Heart right ventricle (tissue), 16 donors: Measurements from ENCODE around the gene CNRIP1. TPM values are rescaled to one million over a fixed set of nuclear protein-coding genes. Genes with fewer than 3 reads are reported as not detected.

Experiments used
- ATAC-seq, 8 donors: fragments of 200-7000 bp; cut with Tn5 transposase; one replicate each; pipeline ENCODE4 v1.9.1; 2020; ENCODE audit warnings: mild to moderate bottlenecking in 8 of 8, moderate library complexity in 8 of 8, moderate number of reproducible peaks in 1 of 8
- DNase-seq, 2 donors: peaks; one replicate each; pipeline ENCODE4 v3.0.0-alpha.2; 2020
- H3K27ac ChIP-seq, 10 donors: fragments of 200-600 bp; sonication (generic) in 2 of 10; one replicate each; pipeline versions ENCODE4 v1.5.0 to v1.8.0; 2020 to 2022; ENCODE audit warnings: mild to moderate bottlenecking in 3 of 10
- H3K27me3 ChIP-seq, 7 donors: fragments of 200-600 bp; one replicate each; pipeline ENCODE4 v1.8.0; 2021 to 2022; ENCODE audit warnings: mild to moderate bottlenecking in 2 of 7
- H3K36me3 ChIP-seq, 9 donors: fragments of 200-600 bp; sonication (generic) in 1 of 9; one replicate each; pipeline versions ENCODE4 v1.5.0 to v1.8.0; 2020 to 2022; ENCODE audit warnings: mild to moderate bottlenecking in 2 of 9
- H3K4me1 ChIP-seq, 9 donors: fragments of 200-600 bp; sonication (generic) in 1 of 9; one replicate each; pipeline versions ENCODE4 v1.5.0 to v1.8.0; 2020 to 2022; ENCODE audit warnings: mild to moderate bottlenecking in 4 of 9
- H3K4me3 ChIP-seq, 10 donors: fragments of 200-600 bp; sonication (generic) in 2 of 10; one replicate each; pipeline versions ENCODE4 v1.5.0 to v1.8.0; 2020 to 2022; ENCODE audit warnings: mild to moderate bottlenecking in 7 of 10, moderate library complexity in 2 of 10
- H3K9me3 ChIP-seq, 11 donors: fragments of 200-600 bp in 10 of 11; sonication (generic) in 2 of 11; one replicate each; pipeline versions ENCODE4 v1.5.0 to v1.8.0; 2013 to 2022; ENCODE audit warnings: mild to moderate bottlenecking in 2 of 11, control low read depth in 1 of 11, moderate library complexity in 1 of 11
- WGBS, 2 donors: extraction: QIAGEN DNeasy Blood & Tissue Kit; methylation state at CpG; one replicate each; pipeline ENCODE4 v1.1.7; 2013; ENCODE audit warnings: inconsistent platforms in 1 of 2; 5-methylcytosine and 5-hydroxymethylcytosine counted together
- intact Hi-C, 10 donors: fragments of 100-400 bp; cut with DNase I; formaldehyde crosslinking; loops; one replicate each; pipeline versions ENCODE4 v1.11.1 to v1.14.2; 2022
- polyA plus RNA-seq, 2 donors: library from polyadenylated mRNA; stranded (reverse); fragments of 200-250 nt; gene quantifications; one replicate each; pipeline ENCODE4 v1.2.3, GENCODE V29; 2013
- total RNA-seq, 10 donors: library from RNA; stranded (reverse); fragmentation: NEBNext Ultra II Directional in 3 of 10; extraction: Animal tissue kit (Norgen Biotek cat#: 25700) in 3 of 10; gene quantifications; one replicate each; pipeline versions ENCODE4 v1.2.1 to v1.2.4, GENCODE V29; 2021 to 2023
- TF ChIP-seq, protein P1 (sequence below), 9 donors: fragments of 200-600 bp; sonication (generic) in 2 of 9; IDR thresholded peaks; one replicate each; pipeline versions ENCODE4 v1.5.0 to v1.8.0; 2021 to 2022; ENCODE audit warnings: antibody characterized with exemption in 9 of 9, mild to moderate bottlenecking in 5 of 9, moderate library complexity in 1 of 9
- donor health status: Arrhythmogenic right ventricular cardiomyopathy.
- donor health status: ischemic (EF 13 %, LVEDD 7.1; RV severe dilation, severe dysfunction).
- donor health status: healthy with polysubstance abuse.
- donor health status: DM: no; HTN: yes; CAD: no.
- donor health status: DM: no; HTN: no; CAD: no.
- donor health status: ischemic (EF 25% LVEDD 6.9; RV normal size, moderate dysfunction).
- donor health status: ischemic (EF 25% LVEDD 5.7; RV mildly dilated, moderate dysfunction).
- donor health status: healthy.
- donor health status: DM: yes; HTN: yes; CAD: no.
- donor health status: Ischemic cardiomyopathy.
- donor health status: ischemic (EF 35%, LVEDD 5.7; RV mildly dilated, moderate dysfunction).
- donor health status: nonischemic (EF 11% LVEDD 7.7; RV severe dilation, severe dysfunction).
- donor health status: DM: yes; HTN: yes; CAD: no.
- donor health status: PGD.
- donor health status: ischemic (EF 29% LVEDD 5.4; RV normal size, mild dysfunction).
- donor health status: nonischemic (EF 23%, LVEDD 6.1; RV moderate dilation, normal function).

CNRIP1 gene
- total and polyA plus RNA-seq, 12 donors = 4.8 to 13.4 (median 8.9) TPM

DNA sequence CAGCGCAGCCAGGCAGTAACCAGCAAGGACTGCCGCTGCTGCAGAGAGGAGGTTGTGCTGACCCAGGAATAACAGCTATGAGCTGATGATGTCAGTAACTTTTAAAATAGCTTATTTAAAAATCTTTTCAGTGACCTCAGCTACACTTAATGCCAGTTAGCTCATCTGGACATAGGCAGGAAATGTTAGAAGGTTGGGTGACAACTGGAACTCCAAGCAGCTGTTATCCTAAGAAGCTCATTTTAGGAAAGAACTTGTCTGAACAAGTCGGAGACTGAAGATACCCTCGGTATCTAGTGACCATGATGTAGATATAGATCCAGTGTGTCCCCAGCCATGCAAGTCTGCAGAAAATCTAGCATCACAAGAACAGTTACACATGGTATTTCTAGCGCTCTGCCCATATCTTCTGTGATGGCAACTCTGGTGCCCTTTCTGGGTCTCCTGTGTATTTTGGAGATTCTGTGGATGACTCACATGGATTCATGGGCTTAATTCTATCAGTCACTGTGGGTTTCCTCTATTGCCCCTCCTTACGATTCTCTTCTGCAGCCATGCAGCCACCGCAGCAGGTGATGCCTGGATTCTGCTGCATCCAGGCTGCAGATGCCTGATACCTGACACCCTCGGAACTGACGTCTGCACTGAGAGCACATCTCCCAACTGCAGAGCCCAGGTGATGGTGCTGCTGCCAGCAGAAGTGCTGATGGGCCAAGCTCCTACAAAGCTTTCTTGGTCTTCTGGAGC lies 25.6 kb upstream of the CNRIP1 start:
- no peak overlapping the region for H3K27ac ChIP-seq
- peaks cover 0 to 15% (median 9%) of the 10 kb centered on the region in 7 donors for H3K27me3 ChIP-seq
- no peak overlapping the region for H3K4me3 ChIP-seq
- peaks cover 0 to 6% (median 0%) of the 10 kb centered on the region in 11 donors for H3K9me3 ChIP-seq
- peaks cover 0 to 16% (median 0%) of the 10 kb centered on the region in 9 donors for H3K4me1 ChIP-seq
- 78 to 81% methylated on average over 9 of the region's 9 CpGs for WGBS, 2 donors
- no peaks in the 10 kb centered on the region for H3K36me3 ChIP-seq
- DNase-seq (no peak), ATAC-seq (no peak)
- intact Hi-C loops = no loop called here
- TF ChIP-seq, protein P1, sequence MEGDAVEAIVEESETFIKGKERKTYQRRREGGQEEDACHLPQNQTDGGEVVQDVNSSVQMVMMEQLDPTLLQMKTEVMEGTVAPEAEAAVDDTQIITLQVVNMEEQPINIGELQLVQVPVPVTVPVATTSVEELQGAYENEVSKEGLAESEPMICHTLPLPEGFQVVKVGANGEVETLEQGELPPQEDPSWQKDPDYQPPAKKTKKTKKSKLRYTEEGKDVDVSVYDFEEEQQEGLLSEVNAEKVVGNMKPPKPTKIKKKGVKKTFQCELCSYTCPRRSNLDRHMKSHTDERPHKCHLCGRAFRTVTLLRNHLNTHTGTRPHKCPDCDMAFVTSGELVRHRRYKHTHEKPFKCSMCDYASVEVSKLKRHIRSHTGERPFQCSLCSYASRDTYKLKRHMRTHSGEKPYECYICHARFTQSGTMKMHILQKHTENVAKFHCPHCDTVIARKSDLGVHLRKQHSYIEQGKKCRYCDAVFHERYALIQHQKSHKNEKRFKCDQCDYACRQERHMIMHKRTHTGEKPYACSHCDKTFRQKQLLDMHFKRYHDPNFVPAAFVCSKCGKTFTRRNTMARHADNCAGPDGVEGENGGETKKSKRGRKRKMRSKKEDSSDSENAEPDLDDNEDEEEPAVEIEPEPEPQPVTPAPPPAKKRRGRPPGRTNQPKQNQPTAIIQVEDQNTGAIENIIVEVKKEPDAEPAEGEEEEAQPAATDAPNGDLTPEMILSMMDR (IDR thresholded peaks at IDR 0.05) = no peak

DNA sequence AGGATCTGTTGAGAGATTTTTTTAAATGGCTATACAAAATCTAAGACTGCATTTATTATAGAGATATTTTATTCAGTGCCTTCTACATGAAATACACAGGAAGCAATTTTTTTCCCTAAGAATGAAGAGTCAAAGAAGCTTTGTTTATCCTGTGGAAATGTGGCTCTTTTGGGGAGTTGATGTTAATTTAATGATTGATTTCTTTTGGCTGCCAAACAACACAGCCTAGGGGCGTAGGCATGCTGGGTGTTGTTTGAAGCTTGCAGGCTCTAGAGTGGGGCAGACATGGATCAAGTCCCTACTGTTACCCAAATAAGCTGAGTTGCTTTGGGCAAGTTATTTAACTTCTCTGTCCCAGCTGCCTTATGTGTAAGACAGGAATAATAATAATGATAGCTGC lies 24.3 kb upstream of the CNRIP1 start:
- no peak overlapping the region for H3K27ac ChIP-seq
- DNase-seq = no peak
- H3K4me1 ChIP-seq = peaks cover 0 to 16% (median 0%) of the 10 kb centered on the region in 9 donors
- WGBS, 2 donors = 86 to 91% methylated on average over 1 of the region's 1 CpG
- intact Hi-C loops = no loop called here
- H3K9me3 ChIP-seq = peaks cover 0 to 4% (median 0%) of the 10 kb centered on the region in 11 donors
- H3K36me3 ChIP-seq = no peaks in the 10 kb centered on the region
- no peak overlapping the region for H3K4me3 ChIP-seq
- H3K27me3 ChIP-seq = peaks cover 0 to 19% (median 9%) of the 10 kb centered on the region in 7 donors
- TF ChIP-seq, protein P1 (IDR thresholded peaks at IDR 0.05) = no peak
- no peak for ATAC-seq

DNA sequence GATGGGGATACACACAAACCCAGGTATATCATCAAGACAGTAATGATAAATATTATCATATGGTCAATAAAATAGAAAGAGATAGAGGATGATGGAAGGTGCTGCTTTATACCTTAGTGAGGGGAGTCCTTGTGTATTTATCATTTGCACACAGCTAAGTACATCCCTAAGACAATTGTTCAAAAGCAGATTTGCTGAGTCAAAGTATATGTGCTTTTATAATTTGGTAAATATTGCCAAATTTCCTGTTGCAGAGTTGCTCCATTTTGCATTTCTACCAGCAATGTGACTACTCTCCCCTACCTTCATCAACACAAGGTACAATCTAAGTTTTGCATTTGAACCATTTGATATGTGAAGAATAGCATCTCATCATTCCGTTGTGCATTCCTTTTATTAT lies 22.7 kb upstream of the CNRIP1 start:
- Histone ChIP-seq H3K27ac (no peak overlapping the region), H3K4me3 (no peak overlapping the region), H3K9me3 (no peaks in the 10 kb centered on the region), H3K27me3 (peaks cover 0 to 21% (median 9%) of the 10 kb centered on the region in 7 donors), H3K4me1 (peaks cover 0 to 16% (median 0%) of the 10 kb centered on the region in 9 donors), H3K36me3 (no peaks in the 10 kb centered on the region)
- WGBS, 2 donors = 90 to 95% methylated on average over 1 of the region's 1 CpG
- intact Hi-C loops = no loop called here
- no peak for DNase-seq
- ATAC-seq = no peak
- TF ChIP-seq, protein P1 (IDR thresholded peaks at IDR 0.05) = no peak

DNA sequence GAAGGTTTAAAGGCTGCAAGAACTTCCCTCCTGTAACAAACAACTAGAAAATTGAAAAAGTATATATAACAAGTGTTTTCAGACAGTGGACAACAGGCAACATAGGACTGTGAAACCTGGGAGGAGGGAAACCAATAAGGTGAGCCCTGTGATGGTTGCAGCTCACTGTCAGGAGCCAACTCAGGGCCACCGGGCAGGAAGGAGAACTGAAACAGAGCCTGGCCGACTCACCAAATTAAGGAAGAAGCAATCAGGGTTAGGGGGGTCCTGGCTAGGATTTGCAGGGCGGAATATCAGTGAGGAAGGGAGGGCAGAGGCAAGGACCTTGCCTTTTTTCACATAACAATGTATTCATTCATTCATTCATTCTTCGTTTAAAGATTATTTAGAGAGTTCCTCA lies 21.8 kb upstream of the CNRIP1 start:
- H3K4me1 ChIP-seq = peaks cover 0 to 16% (median 0%) of the 10 kb centered on the region in 9 donors
- H3K27me3 ChIP-seq = peaks cover 0 to 21% (median 9%) of the 10 kb centered on the region in 7 donors
- DNase-seq (no peak), ATAC-seq (no peak)
- WGBS, 2 donors = 75 to 77% methylated on average over 4 of the region's 4 CpGs
- H3K27ac ChIP-seq = no peak overlapping the region
- no peaks in the 10 kb centered on the region for H3K36me3 ChIP-seq
- H3K4me3 ChIP-seq = no peak overlapping the region
- intact Hi-C loops = no loop called here
- no peaks in the 10 kb centered on the region for H3K9me3 ChIP-seq
- TF ChIP-seq, protein P1 (IDR thresholded peaks at IDR 0.05) = no peak
